Endothelial cell of umbilical vein (primary cell): Measurements from ENCODE around the gene UBL7.

Experiments
- CTCF ChIP-seq, 2 donors: IDR thresholded peaks; 1 replicate in 1 of 2; 2 replicates in 1 of 2; pipeline ENCODE4 v1.5.1; 2011; ENCODE audit warnings: low read length in 2 of 2, mild to moderate bottlenecking in 2 of 2, moderate library complexity in 2 of 2, control low read depth in 1 of 2, inconsistent platforms in 1 of 2, low read depth in 1 of 2; ENCODE audit not compliant: insufficient read depth in 1 of 2; ENCODE audit errors: extremely low read depth in 1 of 2
- EZH2 ChIP-seq: IDR thresholded peaks from 2 replicates; pipeline ENCODE4 v1.6.1; 2012; ENCODE audit warnings: borderline replicate concordance, low read depth, mild to moderate bottlenecking, moderate library complexity, low read length, inconsistent platforms; ENCODE audit not compliant: severe bottlenecking
- JUN ChIP-seq: IDR thresholded peaks from 2 replicates; pipeline ENCODE4 v1.6.1; 2011; ENCODE audit warnings: borderline replicate concordance, low read depth; ENCODE audit not compliant: insufficient read length, insufficient read depth
- MYC ChIP-seq: IDR thresholded peaks from one replicate; pipeline ENCODE4 v1.6.1; 2011; ENCODE audit warnings: mild to moderate bottlenecking, low read depth, low read length
- POLR2AphosphoS5 ChIP-seq: IDR thresholded peaks from 2 replicates; pipeline ENCODE4 v1.6.1; 2012; ENCODE audit warnings: low read depth, mild to moderate bottlenecking, control low read depth, low read length, moderate library complexity; ENCODE audit not compliant: insufficient read depth

GRCh38 chr15:74426404-74427281 is 34.3 kb downstream of the UBL7 start:
- TF ChIP-seq POLR2AphosphoS5 (no peak), EZH2 (no peak), JUN (no peak), CTCF (IDR thresholded peaks at IDR 0.05; ENCODE audit: extremely low read depth in 1 of 2, insufficient read depth in 1 of 2, low read depth in 1 of 2, low read length in 2 of 2) (no peak), MYC (no peak)
